MG63 (cell line): ENCODE results near the gene TTC34. TPM values are rescaled to one million over a fixed set of nuclear protein-coding genes. Genes with fewer than 3 reads are reported as not detected.

Experiments
- DNase-seq: peaks from one replicate; pipeline ENCODE4 v3.0.0-alpha.2; 2020
- H3K27me3 ChIP-seq: fragments of 250-450 bp; sonication (Bioruptor Pico); 2 replicates; pipeline ENCODE4 v1.5.1; 2020; ENCODE audit warnings: mild to moderate bottlenecking, moderate library complexity
- H3K36me3 ChIP-seq: fragments of 250-450 bp; sonication (Bioruptor Pico); 2 replicates; pipeline ENCODE4 v1.5.1; 2020; ENCODE audit warnings: mild to moderate bottlenecking, moderate library complexity
- H3K4me3 ChIP-seq: fragments of 250-450 bp; sonication (Bioruptor Pico); 2 replicates; pipeline ENCODE4 v1.5.1; 2020; ENCODE audit warnings: mild to moderate bottlenecking, moderate library complexity
- H3K9me3 ChIP-seq: fragments of 250-450 bp; sonication (Bioruptor Pico); 2 replicates; pipeline ENCODE4 v1.5.1; 2020; ENCODE audit warnings: mild to moderate bottlenecking, moderate library complexity
- total RNA-seq: library from RNA; depleted of rRNA; stranded (reverse); fragments of >200 nt; shearing (Covaris generic); gene quantifications from 2 replicates; pipeline ENCODE4 v1.2.3, GENCODE V29; 2014; ENCODE audit warnings: low replicate concordance

Gene TTC34
- total RNA-seq, 1 experiment from 2014 or later = not detected

- Histone ChIP-seq H3K36me3 (no peaks in the 10 kb centered on the region), H3K9me3 (no peaks in the 10 kb centered on the region; the same call in 1 of the 2 replicates), H3K4me3 (no peak overlapping the region), H3K27me3 (0 out of 2 replicates have a peak, but pooled peaks cover 3% of the 10 kb centered on the region)
- no peak for DNase-seq
Measured at GRCh38 chr1:2595812-2596529, 205.5 kb downstream of the TTC34 start.

GRCh38 chr1:2595261-2595811 lies 206.2 kb downstream of the TTC34 start:
- Histone ChIP-seq H3K27me3 (no peaks in the 10 kb centered on the region), H3K36me3 (no peaks in the 10 kb centered on the region)
- no peak for DNase-seq

GRCh38 chr1:2594641-2595131 lies 206.8 kb downstream of the TTC34 start:
- no peaks in the 10 kb centered on the region for H3K36me3 ChIP-seq
- no peak for DNase-seq
- H3K9me3 ChIP-seq = no peaks in the 10 kb centered on the region; the same call in 1 of the 2 replicates
- H3K4me3 ChIP-seq = no peak overlapping the region
- H3K27me3 ChIP-seq = no peaks in the 10 kb centered on the region

More at GRCh38 chr1:2595261-2595811, 206.2 kb downstream of the TTC34 start:
- Histone ChIP-seq H3K4me3 (no peak overlapping the region), H3K9me3 (no peaks in the 10 kb centered on the region; the same call in 1 of the 2 replicates)

- Histone ChIP-seq H3K4me3 (no peak overlapping the region), H3K36me3 (no peaks in the 10 kb centered on the region), H3K27me3 (no peaks in the 10 kb centered on the region), H3K9me3 (no peaks in the 10 kb centered on the region; the same call in 1 of the 2 replicates)
- no peak for DNase-seq
Measured at GRCh38 chr1:2594001-2594640, 207.4 kb downstream of the TTC34 start.

- Histone ChIP-seq H3K4me3 (no peak overlapping the region), H3K9me3 (no peaks in the 10 kb centered on the region), H3K27me3 (no peaks in the 10 kb centered on the region), H3K36me3 (no peaks in the 10 kb centered on the region)
- DNase-seq = no peak
Measured at GRCh38 chr1:2593251-2593878, 208.1 kb downstream of the TTC34 start.

- DNase-seq = no peak
- Histone ChIP-seq H3K4me3 (no peak overlapping the region), H3K27me3 (no peaks in the 10 kb centered on the region), H3K9me3 (no peaks in the 10 kb centered on the region), H3K36me3 (no peaks in the 10 kb centered on the region)
Measured at GRCh38 chr1:2592672-2593071, 208.8 kb downstream of the TTC34 start.

GRCh38 chr1:2591581-2592261 lies 209.8 kb downstream of the TTC34 start:
- H3K9me3 ChIP-seq = no peaks in the 10 kb centered on the region
- no peak for DNase-seq
- H3K27me3 ChIP-seq = no peaks in the 10 kb centered on the region
- no peaks in the 10 kb centered on the region for H3K36me3 ChIP-seq
- H3K4me3 ChIP-seq = no peak overlapping the region

- Histone ChIP-seq H3K27me3 (no peaks in the 10 kb centered on the region), H3K9me3 (no peaks in the 10 kb centered on the region), H3K4me3 (no peak overlapping the region), H3K36me3 (no peaks in the 10 kb centered on the region)
- no peak for DNase-seq
Measured at GRCh38 chr1:2591233-2591580, 210.3 kb downstream of the TTC34 start.

- Histone ChIP-seq H3K27me3 (no peaks in the 10 kb centered on the region), H3K36me3 (no peaks in the 10 kb centered on the region)
- no peak for DNase-seq
Measured at GRCh38 chr1:2590233-2591141, 211.0 kb downstream of the TTC34 start.

GRCh38 chr1:2589431-2590232 lies 211.9 kb downstream of the TTC34 start:
- DNase-seq = no peak
- Histone ChIP-seq H3K36me3 (no peaks in the 10 kb centered on the region), H3K27me3 (no peaks in the 10 kb centered on the region), H3K4me3 (no peak overlapping the region), H3K9me3 (no peaks in the 10 kb centered on the region)

More at GRCh38 chr1:2590233-2591141, 211.0 kb downstream of the TTC34 start:
- Histone ChIP-seq H3K9me3 (no peaks in the 10 kb centered on the region), H3K4me3 (no peak overlapping the region)

- Histone ChIP-seq H3K9me3 (no peaks in the 10 kb centered on the region), H3K27me3 (peaks cover under 1% of the 10 kb centered on the region; the same call in 1 of the 2 replicates), H3K4me3 (no peak overlapping the region), H3K36me3 (no peaks in the 10 kb centered on the region)
- no peak for DNase-seq
Measured at GRCh38 chr1:2588661-2589430, 212.6 kb downstream of the TTC34 start.

- Histone ChIP-seq H3K36me3 (no peaks in the 10 kb centered on the region), H3K9me3 (no peaks in the 10 kb centered on the region), H3K4me3 (no peak overlapping the region), H3K27me3 (peaks cover 6% of the 10 kb centered on the region)
- DNase-seq = no peak
Measured at GRCh38 chr1:2587860-2588571, 213.5 kb downstream of the TTC34 start.

GRCh38 chr1:2587071-2587859 lies 214.2 kb downstream of the TTC34 start:
- H3K36me3 ChIP-seq = no peaks in the 10 kb centered on the region
- H3K27me3 ChIP-seq = peaks cover 6% of the 10 kb centered on the region
- DNase-seq = peak; percentile 21
- H3K9me3 ChIP-seq = no peaks in the 10 kb centered on the region
- H3K4me3 ChIP-seq = peak overlapping the region; percentile 60
